ENCODE measurements around the gene USP24. TPM values are rescaled to one million over a fixed set of nuclear protein-coding genes. Genes with fewer than 3 reads are reported as not detected.

USP24 gene
- total RNA-seq, 1 experiment from 2014 or later = 35.3 TPM

GRCh38 chr1:55156093-55156492 lies 59.1 kb downstream of the USP24 start:
- H3K23me2 ChIP-seq (ENCODE audit: insufficient read length, low read depth, low read length, poor library complexity, severe bottlenecking) = no peaks in the 10 kb centered on the region
- Mint-ChIP-seq H3K27me3 (ENCODE audit: low read depth) (no peaks in the 10 kb centered on the region), H3K9me3 (no peaks in the 10 kb centered on the region; a peak in 1 of 5 replicates), H3K36me3 (ENCODE audit: insufficient read depth in 1 of 3, low read depth in 3 of 3) (peaks cover 16 to 54% (median 37%) of the 10 kb centered on the region in 3 experiments; a peak in 6 of 7 replicates), H3K4me1 (no peaks in the 10 kb centered on the region), H3K27ac (no peak overlapping the region; a peak in 1 of 7 replicates), H3K4me3 (no peak overlapping the region)
- H3K79me2 ChIP-seq (ENCODE audit: insufficient read depth, low read length) = no peaks in the 10 kb centered on the region
- H3K23ac ChIP-seq (ENCODE audit: insufficient read length, low read depth, low read length) = no peak overlapping the region
- H2BK5ac ChIP-seq (ENCODE audit: insufficient read length, low read length) = no peak overlapping the region
- no peak for DNase-seq
- H2AFZ ChIP-seq (ENCODE audit: low read length) = no peak overlapping the region
- no peak overlapping the region for H3K9ac ChIP-seq (ENCODE audit: extremely low read depth, insufficient read length, low read length)
- no peak overlapping the region for H2BK20ac ChIP-seq (ENCODE audit: low read depth, low read length, poor library complexity, severe bottlenecking)
- H3K79me1 ChIP-seq (ENCODE audit: insufficient read depth, low read depth, low read length, poor library complexity, severe bottlenecking) = no peaks in the 10 kb centered on the region
- H3T11ph ChIP-seq (ENCODE audit: low read length) = no peak overlapping the region
- H4K91ac ChIP-seq (ENCODE audit: insufficient read length, low read depth, low read length) = no peak overlapping the region
- no peak overlapping the region for H2BK12ac ChIP-seq (ENCODE audit: insufficient read length, low read depth, low read length)
- no peak overlapping the region for H4K8ac ChIP-seq (replicated peaks; ENCODE audit: insufficient read length, low read depth, low read length)
- H3K4ac ChIP-seq (ENCODE audit: low read depth, low read length) = no peak overlapping the region
- no peaks in the 10 kb centered on the region for H4K20me1 ChIP-seq (ENCODE audit: control insufficient read depth, insufficient read depth, insufficient read length)
- no peaks in the 10 kb centered on the region for H3K9me3 ChIP-seq (ENCODE audit: control insufficient read depth, low read depth, low read length)
- no peak overlapping the region for H4K5ac ChIP-seq (ENCODE audit: insufficient read length, low read depth, low read length)
- H2AK5ac ChIP-seq (ENCODE audit: insufficient read length, low read length) = no peak overlapping the region
- H2BK15ac ChIP-seq (ENCODE audit: low read depth, low read length) = no peak overlapping the region
- no peak for TF ChIP-seq CTCF (conservative IDR thresholded peaks at IDR 0.05)
- H3K56ac ChIP-seq (ENCODE audit: insufficient read length, low read depth, low read length) = no peak overlapping the region
- H3K18ac ChIP-seq (ENCODE audit: insufficient read length, low read depth, low read length) = no peak overlapping the region
- H3K14ac ChIP-seq (ENCODE audit: insufficient read depth, low read length) = no peak overlapping the region
- no peak overlapping the region for H2BK120ac ChIP-seq (ENCODE audit: low read depth, low read length, poor library complexity, severe bottlenecking)
- no peaks in the 10 kb centered on the region for H3K4me1 ChIP-seq (ENCODE audit: insufficient read depth, low read length)
- H3K4me2 ChIP-seq (ENCODE audit: insufficient read depth, insufficient read length, low read length) = no peak overlapping the region
- H3K27ac ChIP-seq (ENCODE audit: insufficient read length, low read depth, low read length) = no peak overlapping the region
- H3K27me3 ChIP-seq (ENCODE audit: insufficient read depth, low read length) = no peaks in the 10 kb centered on the region

Data from H9 (cell line).